Peyer's patch (tissue), 4 donors: Measurements from ENCODE around the gene ARMH3. TPM values are rescaled to one million over a fixed set of nuclear protein-coding genes. Genes with fewer than 3 reads are reported as not detected.
"Not testable (repeated sequence)": the region's sequence is repeated elsewhere in the genome, so short reads cannot be mapped to it uniquely, and the experiment has no call there.

Experiments used
- DNase-seq, 3 donors: peaks; one replicate each; pipeline ENCODE4 v3.0.0-alpha.2; 2017 to 2019
- H3K27ac ChIP-seq, 4 donors: fragments of 200-600 bp; sonication (generic); one replicate each; pipeline ENCODE4 v1.5.1; 2016 to 2019
- H3K27me3 ChIP-seq, 2 donors: fragments of 200-600 bp; sonication (generic); one replicate each; pipeline ENCODE4 v1.5.1; 2019
- H3K36me3 ChIP-seq, 3 donors: fragments of 200-600 bp; sonication (generic); one replicate each; pipeline ENCODE4 v1.5.1; 2016 to 2019
- H3K4me1 ChIP-seq, 4 donors: fragments of 200-600 bp; sonication (generic); one replicate each; pipeline ENCODE4 v1.5.1; 2016 to 2019
- H3K4me3 ChIP-seq, 4 donors: fragments of 200-600 bp; sonication (generic); 1 replicate in 3 of 4; 2 replicates in 1 of 4; pipeline ENCODE4 v1.5.1; 2016 to 2019; ENCODE audit warnings: mild to moderate bottlenecking in 1 of 4
- H3K9me3 ChIP-seq, 4 donors: fragments of 200-600 bp; sonication (generic); one replicate each; pipeline ENCODE4 v1.5.1; 2016 to 2019; ENCODE audit warnings: mild to moderate bottlenecking in 1 of 4
- CTCF ChIP-seq, 6 experiments: fragments of 450-650 bp in 4 of 6; fragments of 200-600 bp in 2 of 6; sonication (generic) in 1 of 6; IDR thresholded peaks; one replicate each; pipeline ENCODE4 v1.5.1; 2017 to 2019; ENCODE audit warnings: antibody characterized with exemption in 6 of 6, mild to moderate bottlenecking in 3 of 6, moderate library complexity in 1 of 6
- POLR2A ChIP-seq, 2 donors: fragments of 450-650 bp; IDR thresholded peaks; one replicate each; pipeline ENCODE4 v1.5.1; 2017; ENCODE audit warnings: antibody characterized with exemption in 2 of 2, mild to moderate bottlenecking in 2 of 2, moderate library complexity in 2 of 2
- total RNA-seq, 4 donors: library from RNA; depleted of rRNA; stranded (reverse); fragments of >200 nt; gene quantifications; one replicate each; pipeline ENCODE4 v1.1.0, GENCODE V29; 2016

The ARMH3 gene
- total RNA-seq, 4 donors from 2014 or later = 15.8 to 29.2 (median 23.0) TPM

- H3K27me3 ChIP-seq = no peaks in the 10 kb centered on the region
- peak in 4 of 6 experiments; percentile 5 to 37 (median 12) for TF ChIP-seq CTCF (IDR thresholded peaks at IDR 0.05)
- peak; percentile 89 to 95 for TF ChIP-seq POLR2A (IDR thresholded peaks at IDR 0.05)
- H3K4me1 ChIP-seq = peaks cover 6 to 30% (median 13%) of the 10 kb centered on the region in 4 donors
- peak; percentile 87 to 96 (median 95) for DNase-seq
- H3K9me3 ChIP-seq = no peaks in the 10 kb centered on the region
- H3K36me3 ChIP-seq = peaks cover 0 to 5% (median 0%) of the 10 kb centered on the region in 3 donors
- peak within 1 kb of the TSS; percentile 79 to 97 (median 92) for H3K4me3 ChIP-seq
- H3K27ac ChIP-seq = peak within 1 kb of the TSS; percentile 88 to 97 (median 94)
These were observed 9.0 kb upstream of the ARMH3 start, which contains the start of gene HPS6 for GRCh38 chr10:102064868-102065560. Gene HPS6 (plus strand): TSS chr10:102065349. CDS start chr10:102065475, 126 bp downstream.

- peaks cover 0 to 5% (median 0%) of the 10 kb centered on the region in 3 donors for H3K36me3 ChIP-seq
- TF ChIP-seq CTCF (IDR thresholded peaks at IDR 0.05) (no peak), POLR2A (IDR thresholded peaks at IDR 0.05) (no peak)
- H3K27ac ChIP-seq = peak overlapping the region; percentile 88 to 97 (median 94)
- peaks cover 6 to 30% (median 13%) of the 10 kb centered on the region in 4 donors for H3K4me1 ChIP-seq
- H3K9me3 ChIP-seq = no peaks in the 10 kb centered on the region
- H3K27me3 ChIP-seq = no peaks in the 10 kb centered on the region
- H3K4me3 ChIP-seq = peak overlapping the region in 3 of 4 donors; percentile 91 to 97 (median 94)
- DNase-seq = no peak
These were observed 8.5 kb upstream of the ARMH3 start for GRCh38 chr10:102064503-102064867.

- Histone ChIP-seq H3K27me3 (no peaks in the 10 kb centered on the region), H3K9me3 (no peaks in the 10 kb centered on the region), H3K4me1 (peaks cover 0 to 3% (median 1%) of the 10 kb centered on the region in 4 donors), H3K4me3 (no peak overlapping the region), H3K36me3 (no peaks in the 10 kb centered on the region), H3K27ac (no peak overlapping the region)
- no peak for DNase-seq
- TF ChIP-seq POLR2A (IDR thresholded peaks at IDR 0.05) (no peak), CTCF (IDR thresholded peaks at IDR 0.05) (no peak)
These were observed 4.0 kb upstream of the ARMH3 start for GRCh38 chr10:102059987-102060386.

- not testable (repeated sequence) for H3K36me3 ChIP-seq, H3K27me3 ChIP-seq, H3K9me3 ChIP-seq
- Histone ChIP-seq H3K4me1 (peaks cover 0 to 27% (median 7%) of the 10 kb centered on the region in 4 donors), H3K27ac (peak overlapping the region; percentile 91 to 98 (median 94)), H3K4me3 (peak overlapping the region; percentile 65 to 96 (median 73))
- DNase-seq = peak in 2 of 3 donors; percentile 27 to 50
These were observed 909 bp downstream of the ARMH3 start for GRCh38 chr10:102054881-102055646.

- no peaks in the 10 kb centered on the region for H3K27me3 ChIP-seq
- H3K9me3 ChIP-seq = no peaks in the 10 kb centered on the region
- no peaks in the 10 kb centered on the region for H3K4me1 ChIP-seq
- no peak overlapping the region for H3K27ac ChIP-seq
- TF ChIP-seq CTCF (IDR thresholded peaks at IDR 0.05) = no peak
- no peak for TF ChIP-seq POLR2A (IDR thresholded peaks at IDR 0.05)
- DNase-seq = no peak
- H3K4me3 ChIP-seq = no peak overlapping the region
- no peaks in the 10 kb centered on the region for H3K36me3 ChIP-seq
These were observed 9.9 kb downstream of the ARMH3 start for GRCh38 chr10:102046095-102046494.

GRCh38 chr10:102045292-102045691 is 10.7 kb downstream of the ARMH3 start:
- DNase-seq = no peak
- Histone ChIP-seq H3K4me3 (no peak overlapping the region), H3K27me3 (no peaks in the 10 kb centered on the region), H3K36me3 (no peaks in the 10 kb centered on the region), H3K4me1 (no peaks in the 10 kb centered on the region), H3K9me3 (no peaks in the 10 kb centered on the region), H3K27ac (no peak overlapping the region)
- TF ChIP-seq POLR2A (IDR thresholded peaks at IDR 0.05) (no peak), CTCF (IDR thresholded peaks at IDR 0.05) (no peak)
